Heart left ventricle (tissue), 13 donors: ENCODE measurements around the gene KRTAP13-3.

Experiments used
- CTCF ChIP-seq, 12 donors: fragments of 200-600 bp; sonication (generic) in 4 of 12; IDR thresholded peaks; one replicate each; pipeline versions ENCODE4 v1.5.0 to v1.8.0; 2018 to 2022; ENCODE audit warnings: antibody characterized with exemption in 12 of 12, mild to moderate bottlenecking in 5 of 12
- POLR2A ChIP-seq, 2 donors: fragments of 450-650 bp; IDR thresholded peaks; one replicate each; pipeline ENCODE4 v1.6.1; 2017; ENCODE audit warnings: antibody characterized with exemption in 2 of 2, mild to moderate bottlenecking in 2 of 2, moderate library complexity in 2 of 2
- donor health status: ischemic (EF 13 %, LVEDD 7.1; RV severe dilation, severe dysfunction).
- donor health status: DM: no; HTN: yes; CAD: no.
- donor health status: DM: no; HTN: no; CAD: no.
- donor health status: ischemic (EF 25% LVEDD 6.9; RV normal size, moderate dysfunction).
- donor health status: ischemic (EF 25% LVEDD 5.7; RV mildly dilated, moderate dysfunction).
- donor health status: ischemic (EF 35%, LVEDD 5.7; RV mildly dilated, moderate dysfunction).
- donor health status: nonischemic (EF 11% LVEDD 7.7; RV severe dilation, severe dysfunction).
- donor health status: DM: yes; HTN: yes; CAD: no.
- donor health status: PGD.
- donor health status: ischemic (EF 29% LVEDD 5.4; RV normal size, mild dysfunction).
- donor health status: nonischemic (EF 23%, LVEDD 6.1; RV moderate dilation, normal function).

- TF ChIP-seq CTCF (IDR thresholded peaks at IDR 0.05) = no peak
- no peak for TF ChIP-seq POLR2A (IDR thresholded peaks at IDR 0.05)
These were observed at the start of gene KRTAP13-3 for GRCh38 chr21:30425826-30426225.
